GM18867 (cell line): ENCODE measurements around the gene SQSTM1.
A peak's percentile ranks its signal among the peaks of the same experiment; 100 is the strongest.

ENCODE experiments used
- ATAC-seq: cut with Tn5 transposase; IDR thresholded peaks from one replicate; pipeline ENCODE4 v1.9.1; 2021; ENCODE audit warnings: mild to moderate bottlenecking, moderate library complexity; ENCODE audit not compliant: unreplicated experiment

Gene SQSTM1

DNA sequence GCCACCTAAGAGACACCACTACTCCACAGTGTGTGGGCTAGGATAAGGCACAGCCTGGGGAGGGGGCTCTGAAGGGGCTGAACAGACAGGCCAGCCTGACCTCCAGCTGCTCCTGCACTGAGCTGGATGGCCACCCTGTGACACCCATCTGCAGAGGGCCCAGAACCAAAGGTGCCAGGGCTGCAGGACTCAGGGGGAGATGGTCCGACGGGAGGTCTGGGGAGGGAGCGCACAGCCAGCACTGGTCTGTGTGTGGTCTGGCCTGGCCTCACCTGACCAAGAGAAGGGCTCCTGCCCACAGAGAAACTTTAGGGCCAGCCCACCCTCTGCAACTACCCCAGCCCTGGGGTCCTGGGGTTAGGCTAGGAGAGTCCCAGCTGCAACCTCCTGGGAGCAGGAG lies 26.1 kb upstream of the SQSTM1 start:
- ATAC-seq: no peak

DNA sequence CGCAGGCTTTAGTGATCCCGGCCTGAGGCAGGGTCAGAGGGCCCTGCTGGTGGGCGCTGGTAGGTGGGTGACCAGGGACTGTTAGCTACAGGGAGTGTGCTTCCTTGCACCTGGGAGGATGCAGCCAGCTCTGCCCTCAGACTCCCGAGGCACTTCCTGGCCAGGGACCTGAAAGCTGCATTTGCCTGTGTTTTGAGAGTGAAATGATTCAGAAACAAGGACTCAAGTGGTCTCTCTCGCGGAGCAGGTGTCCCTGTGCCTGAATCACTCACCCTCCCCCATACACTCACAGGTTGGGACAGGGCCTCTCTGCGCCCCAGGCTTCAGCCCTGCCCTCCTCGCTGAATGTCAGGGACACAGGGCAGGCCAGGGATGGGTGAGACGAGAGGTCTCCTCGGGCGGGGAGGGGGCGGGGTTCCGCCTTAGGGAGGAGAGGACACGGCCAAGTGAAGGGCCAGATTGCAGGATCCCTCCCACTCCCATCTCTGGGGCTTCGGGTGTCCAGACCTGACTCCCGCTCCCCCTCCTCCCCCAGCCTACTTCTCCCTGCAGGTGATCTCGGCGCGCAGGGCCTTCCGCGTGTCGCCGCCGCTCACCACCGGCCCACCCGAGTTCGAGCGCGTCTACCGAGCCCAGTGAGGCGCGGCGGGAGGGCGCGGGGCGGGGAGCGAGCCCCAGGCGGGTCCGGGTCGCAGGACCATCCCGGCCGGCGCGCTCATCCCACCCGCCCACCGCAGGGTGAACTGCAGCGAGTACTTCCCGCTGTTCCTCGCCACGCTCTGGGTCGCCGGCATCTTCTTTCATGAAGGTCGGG lies 25.4 kb upstream of the SQSTM1 start:
- peak; percentile 0 for ATAC-seq

GRCh38 chr5:179795863-179796833 lies 24.6 kb upstream of the SQSTM1 start:
- ATAC-seq: peak; percentile 80

DNA sequence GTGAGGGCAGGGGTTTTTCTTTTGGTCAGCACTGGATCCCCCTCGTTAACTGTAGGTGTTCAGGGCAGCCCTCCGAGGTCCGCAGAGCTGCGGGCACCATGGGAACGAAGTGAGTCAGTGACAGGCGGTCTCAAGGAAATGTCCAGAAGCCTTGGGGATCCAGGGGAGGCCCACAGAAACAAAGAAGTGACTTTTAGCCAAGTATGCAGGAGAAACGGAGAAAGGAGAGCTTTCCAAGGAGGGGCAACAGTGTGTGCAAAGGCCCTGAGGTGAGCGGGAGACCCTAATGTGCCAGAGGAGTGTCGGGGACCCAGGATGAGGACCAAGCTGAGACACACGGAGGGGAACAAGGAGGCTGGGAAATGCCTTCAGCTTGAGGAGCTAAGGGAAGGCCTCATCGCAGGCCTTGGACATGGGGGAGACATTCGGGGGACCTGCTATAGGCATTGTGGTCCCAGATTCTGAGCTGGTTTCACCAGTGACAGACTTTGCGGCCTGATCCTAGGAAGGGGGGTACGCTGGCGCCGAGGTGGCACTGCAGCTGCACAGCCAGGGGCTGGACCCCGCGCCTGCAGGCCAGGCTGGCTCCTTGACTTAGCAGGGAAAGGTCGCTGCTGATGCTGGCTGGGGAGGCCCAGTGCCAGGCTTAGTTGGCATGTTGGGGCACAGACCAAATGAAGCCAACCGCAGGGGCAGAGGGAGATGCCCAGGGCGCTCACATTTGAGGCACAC lies 23.7 kb upstream of the SQSTM1 start:
- no peak for ATAC-seq

GRCh38 chr5:179797741-179798140 lies 23.0 kb upstream of the SQSTM1 start:
- no peak for ATAC-seq

DNA sequence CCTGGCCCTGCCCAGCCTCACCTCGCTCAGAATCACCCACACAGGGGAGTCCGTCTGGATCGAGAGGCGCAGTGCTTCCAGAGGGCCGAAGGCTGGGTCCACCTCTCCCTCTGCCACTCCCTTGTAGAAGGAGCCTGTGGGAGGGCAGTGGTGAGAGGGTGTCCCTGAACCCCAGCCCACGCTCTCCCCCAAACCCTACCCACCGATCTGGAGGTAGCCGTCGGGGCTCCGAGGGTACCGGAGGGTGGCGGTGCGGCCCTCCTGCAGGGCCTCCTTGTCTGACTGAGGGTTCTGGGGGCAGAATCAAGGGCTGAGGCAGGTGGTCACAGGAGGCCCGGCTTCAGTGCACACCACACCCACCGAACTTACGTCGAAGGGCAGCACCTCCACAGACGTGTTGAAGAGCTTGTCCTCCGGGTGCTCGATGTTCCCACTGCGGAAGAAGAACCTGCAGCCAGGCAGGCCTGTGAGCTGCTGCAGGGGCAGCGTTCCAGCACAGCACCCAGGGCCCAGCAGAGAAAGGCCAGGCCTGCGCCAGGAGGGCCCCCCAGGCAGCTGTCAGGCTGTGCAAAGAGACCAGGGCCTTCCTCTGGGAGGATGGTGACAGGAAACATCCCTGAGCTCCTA lies 22.4 kb upstream of the SQSTM1 start:
- ATAC-seq: no peak

- no peak for ATAC-seq
Observed at GRCh38 chr5:179798771-179799643, 21.7 kb upstream of the SQSTM1 start.

GRCh38 chr5:179799644-179799973 lies 21.1 kb upstream of the SQSTM1 start:
- no peak for ATAC-seq

GRCh38 chr5:179800071-179800695 lies 20.5 kb upstream of the SQSTM1 start:
- ATAC-seq: no peak

- ATAC-seq: no peak
Observed at GRCh38 chr5:179800696-179801201, 20.0 kb upstream of the SQSTM1 start.

DNA sequence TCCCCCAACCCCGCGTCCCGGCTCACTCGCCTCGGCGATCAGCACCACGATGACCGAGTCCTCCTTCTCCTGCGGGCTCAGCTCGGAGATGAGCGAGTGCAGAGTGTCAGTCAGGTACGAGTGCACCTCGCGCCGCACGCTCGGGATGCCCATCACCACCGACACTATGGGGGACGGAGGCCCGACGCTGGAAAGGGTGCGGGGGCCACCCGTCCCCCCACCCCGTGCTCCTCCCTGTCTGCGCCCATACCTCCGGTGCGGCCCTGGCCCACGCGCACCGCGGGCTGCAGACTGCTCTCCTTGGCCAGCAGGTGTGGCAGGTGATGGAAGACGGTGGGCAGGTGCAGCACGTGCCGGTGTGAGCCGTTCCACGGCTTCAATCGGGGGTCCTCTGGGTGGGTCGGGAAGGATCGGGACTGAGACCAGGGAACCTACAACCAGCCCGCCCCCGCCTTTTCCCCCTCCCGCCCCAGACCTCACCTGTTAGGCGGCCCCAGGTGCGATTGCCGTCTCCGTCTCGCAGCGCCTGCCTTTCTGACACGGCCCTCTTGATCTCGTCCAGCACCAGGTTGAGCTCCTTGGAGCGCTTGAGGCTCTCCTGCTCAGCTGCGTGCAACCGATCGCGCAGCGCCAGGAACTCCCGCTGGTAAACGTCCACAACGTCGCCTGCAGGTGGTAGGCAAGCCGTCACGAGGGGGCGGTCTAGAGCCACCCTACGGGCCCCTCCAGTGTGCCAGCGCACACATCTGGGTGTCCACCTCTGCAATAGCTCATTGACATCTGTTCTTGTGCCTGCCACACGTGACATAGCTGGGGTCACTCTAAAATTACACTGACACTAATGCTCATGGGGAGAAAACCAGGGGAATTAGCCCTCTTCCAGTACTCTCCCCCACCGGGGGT lies 19.1 kb upstream of the SQSTM1 start:
- peak; percentile 40 for ATAC-seq

GRCh38 chr5:179802207-179802883 lies 18.4 kb upstream of the SQSTM1 start:
- ATAC-seq: no peak

DNA sequence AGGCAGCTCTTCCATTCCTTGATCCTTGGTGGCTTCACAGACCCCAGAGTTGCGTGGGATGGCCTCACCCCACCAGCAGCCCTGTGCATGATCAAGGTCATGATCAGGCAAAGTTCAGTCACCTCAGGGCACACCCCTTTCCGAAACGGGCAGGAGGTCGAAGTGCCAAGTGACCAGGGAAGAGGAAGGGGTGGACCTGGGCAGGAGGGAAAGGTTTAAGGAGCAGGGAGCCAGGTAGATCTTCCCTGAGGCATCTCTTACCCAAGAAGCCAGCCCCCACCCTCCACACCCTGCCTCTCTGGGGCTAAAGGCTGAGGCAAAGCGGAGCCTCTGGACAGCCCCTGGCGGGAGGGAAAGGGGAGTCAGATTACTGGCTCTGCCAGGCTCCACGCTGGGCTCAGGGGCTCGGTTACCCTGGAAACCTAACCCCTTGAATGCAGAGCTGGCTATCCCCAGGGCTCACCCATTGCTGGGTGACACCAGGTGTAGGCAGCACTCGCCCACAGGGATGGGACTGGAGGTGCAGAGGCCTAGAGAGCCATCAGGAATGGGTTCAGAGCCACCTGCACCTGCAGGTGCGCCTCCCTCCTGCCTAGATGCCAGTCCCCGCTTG lies 17.6 kb upstream of the SQSTM1 start:
- no peak for ATAC-seq

DNA sequence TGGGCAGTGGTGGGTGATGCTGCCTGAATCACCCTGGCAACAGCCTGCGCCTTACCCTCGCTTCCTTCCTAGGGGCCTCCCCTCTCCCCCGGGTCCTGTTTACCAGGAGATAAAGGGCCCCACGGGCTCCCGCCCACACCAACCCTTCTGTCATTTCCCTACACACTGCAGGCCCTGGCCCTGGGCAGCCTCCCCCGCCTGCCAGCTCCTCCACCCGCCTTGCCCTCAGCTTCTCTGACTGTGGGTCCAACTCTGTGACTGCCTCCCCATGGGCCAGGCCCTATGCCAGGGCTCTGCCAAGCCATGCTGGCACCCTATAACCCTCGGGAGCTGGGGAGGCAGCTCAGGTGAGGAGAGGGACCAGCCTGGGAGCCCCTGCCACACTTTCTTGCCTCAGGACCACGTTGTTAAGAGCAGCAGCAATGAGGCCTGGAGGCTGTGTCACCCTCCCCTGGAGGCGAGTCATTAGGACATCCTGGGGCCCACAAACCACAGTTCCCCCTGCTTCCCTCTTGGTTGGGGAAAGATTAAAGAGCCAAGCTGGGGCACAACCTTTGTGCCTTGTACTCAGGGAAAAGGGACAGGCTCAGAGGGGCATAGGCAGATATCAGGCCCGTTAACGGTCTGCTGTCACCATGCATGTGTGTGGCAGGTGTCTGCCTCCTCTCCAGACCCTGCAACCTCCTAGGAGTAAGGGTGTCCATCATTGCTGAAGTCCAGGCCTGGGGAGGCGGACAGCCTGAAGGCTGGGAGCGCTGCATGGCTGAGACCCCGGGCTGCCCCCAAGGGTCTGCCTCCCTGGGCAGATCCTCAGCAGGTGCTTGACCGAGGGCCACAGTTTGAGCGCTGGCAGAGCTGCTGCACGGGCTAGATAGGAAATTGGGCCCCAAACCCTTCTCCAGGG lies 16.8 kb upstream of the SQSTM1 start:
- no peak for ATAC-seq

GRCh38 chr5:179804555-179804947 lies 16.2 kb upstream of the SQSTM1 start:
- ATAC-seq: no peak

- ATAC-seq: no peak
Observed at GRCh38 chr5:179805070-179805528, 15.6 kb upstream of the SQSTM1 start.
